ENCODE data around the gene PALLD. TPM values are rescaled to one million over a fixed set of nuclear protein-coding genes. Genes with fewer than 3 reads are reported as not detected.
A peak's percentile ranks its signal among the peaks of the same experiment; 100 is the strongest.

The PALLD gene
- total RNA-seq, 1 experiment from 2014 or later = 50.0 TPM

DNA sequence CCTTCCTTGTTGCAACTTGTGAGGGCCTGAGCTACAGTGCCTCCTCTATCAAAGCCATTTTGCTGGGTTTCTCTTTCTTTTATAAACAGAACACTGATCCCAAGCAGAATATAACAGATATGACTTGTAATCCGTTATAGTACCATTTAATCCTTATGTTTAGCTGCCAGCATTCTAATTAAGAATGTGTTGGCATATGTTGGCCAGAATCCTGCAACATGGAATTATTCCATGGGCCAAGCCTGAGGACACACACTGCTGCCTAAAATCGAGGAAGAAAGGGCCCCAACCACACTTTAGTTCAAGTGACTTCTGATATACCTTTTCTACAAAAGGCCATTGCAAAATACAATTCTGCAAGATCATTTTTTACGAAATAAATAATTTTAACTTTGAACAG, 28.0 kb downstream of the PALLD start:
- DNase-seq (ENCODE audit: low read depth) = no peak

DNA sequence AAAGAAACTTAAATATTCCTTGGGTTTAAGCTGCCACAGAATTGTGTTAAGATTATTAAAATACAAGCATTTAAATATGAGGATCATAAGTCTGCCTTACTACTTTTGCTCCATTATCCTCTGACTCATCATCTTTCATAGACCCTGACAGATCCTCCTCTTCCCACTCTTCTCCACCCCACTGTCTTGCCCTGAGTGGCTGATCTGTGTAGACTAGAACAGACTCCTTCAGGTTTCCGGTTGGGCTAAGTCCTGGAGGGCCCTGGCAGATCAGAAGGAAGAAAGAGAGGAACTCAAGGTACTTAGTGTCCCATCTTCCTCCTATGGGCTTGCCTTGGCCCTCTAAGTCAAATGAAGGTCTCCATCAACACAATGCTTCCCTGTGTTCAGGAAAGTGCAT, 30.7 kb downstream of the PALLD start:
- no peak for DNase-seq (ENCODE audit: low read depth)

DNA sequence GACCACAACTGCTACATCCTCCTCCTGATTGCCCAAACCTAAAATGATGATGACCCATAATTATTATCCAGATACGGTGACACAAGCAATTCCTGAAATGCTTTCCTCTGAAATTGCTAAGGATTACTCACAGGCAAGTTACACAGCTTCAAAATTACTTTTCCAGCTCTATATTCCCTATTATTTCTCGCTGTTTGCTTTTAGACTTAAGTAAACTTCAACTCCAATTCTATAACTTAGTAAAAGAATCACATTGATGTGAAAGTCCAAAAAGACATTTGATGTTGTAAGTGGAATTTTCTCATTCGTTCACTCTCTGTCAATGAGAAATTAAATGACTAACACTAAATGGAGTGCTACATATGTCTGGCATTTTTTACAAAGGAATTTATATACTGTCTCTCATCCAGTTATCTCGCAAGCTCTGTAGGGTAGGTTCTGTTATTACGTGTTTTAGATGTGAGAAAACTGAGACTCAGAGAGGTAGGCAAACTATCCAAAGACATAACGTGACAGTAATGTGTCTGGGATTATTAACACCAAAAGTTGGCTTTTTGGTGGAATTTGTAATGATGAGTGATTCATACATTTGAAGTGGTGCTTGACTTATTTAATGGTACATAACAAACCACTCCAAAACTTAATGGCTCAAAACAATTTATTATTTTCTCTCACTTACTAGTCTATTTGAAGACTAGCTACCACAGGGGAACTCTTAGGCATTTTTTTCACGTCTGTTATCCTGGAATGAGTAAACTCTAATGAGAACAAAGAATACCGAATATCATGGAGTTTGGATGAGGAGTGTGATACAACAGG, 31.5 kb downstream of the PALLD start:
- peak; percentile 15 for DNase-seq (ENCODE audit: low read depth)

DNA sequence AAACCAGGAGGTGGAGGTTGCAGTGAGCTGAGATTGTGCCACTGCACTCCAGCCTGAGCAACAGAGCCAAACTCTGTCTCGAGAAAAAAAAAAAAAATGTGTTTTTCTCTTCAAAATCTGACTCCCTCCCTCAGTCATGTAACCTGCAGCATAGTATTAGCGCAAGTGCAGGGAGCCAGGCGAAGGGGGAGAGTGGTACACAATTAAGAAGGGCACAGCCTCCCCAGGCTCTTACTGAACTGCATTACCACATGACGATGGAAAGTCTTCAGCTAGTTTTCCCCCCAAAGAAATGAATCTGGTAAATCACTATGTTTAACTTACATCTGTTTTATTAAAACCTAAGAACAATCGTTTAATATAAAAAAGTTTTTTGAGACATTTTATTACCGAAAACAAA, 32.4 kb downstream of the PALLD start:
- no peak for DNase-seq (ENCODE audit: low read depth)

DNA sequence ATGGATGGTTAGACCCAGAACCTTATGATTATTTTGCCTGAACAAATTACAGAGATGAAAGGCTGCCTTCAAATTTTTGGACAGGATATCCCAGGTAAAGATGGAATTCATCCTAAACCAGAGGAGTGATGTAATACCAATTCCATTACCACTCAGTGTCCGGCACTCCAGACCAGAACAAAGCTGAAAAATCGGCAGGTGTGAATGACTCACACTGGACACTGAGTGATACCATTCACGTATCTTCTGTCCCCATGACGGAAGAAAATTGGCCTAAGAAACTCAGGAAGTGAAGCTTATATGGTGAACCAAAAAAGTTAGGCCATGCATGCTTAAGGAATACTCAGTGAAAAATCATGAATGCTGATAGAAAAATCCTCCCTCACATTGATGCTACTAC, 34.5 kb downstream of the PALLD start:
- DNase-seq (ENCODE audit: low read depth) = no peak

DNA sequence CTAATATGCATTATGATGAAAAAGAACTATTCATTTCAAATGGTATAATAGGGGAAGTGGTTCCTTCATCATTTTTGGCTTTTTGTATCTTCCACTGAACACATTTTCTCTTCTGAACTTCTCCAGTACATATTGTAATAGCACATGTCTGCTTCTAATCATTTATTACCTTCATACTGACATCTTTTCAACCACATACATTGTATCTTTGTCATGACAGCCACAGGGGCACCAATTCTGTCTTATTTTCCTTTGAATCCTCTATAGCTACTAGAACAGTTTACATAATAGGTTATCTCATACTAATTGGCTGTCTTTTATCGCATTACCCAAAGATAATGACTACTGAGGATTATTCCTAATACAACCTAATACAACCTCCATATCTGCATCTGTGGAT, 37.7 kb downstream of the PALLD start:
- DNase-seq (ENCODE audit: low read depth) = no peak

DNA sequence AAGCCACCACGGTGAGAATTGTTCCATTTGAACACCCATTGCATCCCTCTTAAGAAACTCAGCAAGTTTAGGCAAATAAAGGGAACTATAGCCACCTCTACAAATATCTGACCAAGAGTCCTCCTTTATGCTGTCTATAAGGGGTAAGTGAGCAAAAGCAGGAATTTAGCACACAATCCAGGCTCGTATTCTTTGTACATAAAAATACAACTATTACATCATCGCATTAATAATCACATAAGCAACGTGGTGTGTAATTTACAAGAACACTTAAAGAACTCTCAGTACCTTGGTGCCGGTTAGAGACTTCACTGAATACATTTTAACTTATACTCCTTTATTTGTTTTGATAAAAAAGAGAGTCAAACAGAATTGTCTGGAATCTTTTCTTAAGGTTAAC, 38.8 kb downstream of the PALLD start:
- DNase-seq (ENCODE audit: low read depth) = no peak

DNA sequence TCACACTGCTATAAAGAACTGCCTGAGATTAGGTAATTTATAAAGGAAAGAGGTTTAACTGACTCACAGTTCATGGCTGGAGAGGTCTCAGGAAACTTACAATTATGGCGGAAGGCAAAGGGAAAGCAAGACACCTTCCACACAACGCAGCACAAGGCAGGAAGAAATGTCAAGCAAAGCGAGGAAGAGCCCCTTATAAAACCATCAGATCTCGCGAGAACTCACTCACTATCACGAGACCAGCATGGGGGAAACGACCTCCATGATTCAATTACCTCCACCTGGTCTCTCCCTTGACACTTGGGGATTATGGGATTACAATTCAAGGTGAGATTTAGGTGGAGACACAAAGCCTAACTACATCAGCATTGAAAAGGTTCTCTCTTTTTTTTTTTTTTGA, 39.6 kb downstream of the PALLD start:
- DNase-seq (ENCODE audit: low read depth) = no peak

DNA sequence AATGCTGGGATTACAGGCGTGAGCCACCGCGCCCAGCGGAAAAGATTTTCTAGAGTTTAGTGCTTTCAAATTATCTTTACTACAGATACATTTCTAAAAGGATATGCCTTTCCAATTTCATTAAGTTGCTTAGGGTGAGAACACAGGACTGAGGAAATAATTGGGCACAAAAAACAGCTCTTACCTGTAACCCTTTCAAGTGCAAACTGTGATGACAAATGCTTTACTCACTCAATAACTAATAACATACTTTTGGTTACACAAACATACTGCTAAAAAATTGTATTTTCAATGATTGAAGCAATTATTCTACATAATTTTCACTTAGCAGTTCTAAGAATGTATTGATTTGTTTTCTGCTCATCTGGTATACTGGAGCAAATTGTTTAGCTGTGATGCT, 40.2 kb downstream of the PALLD start:
- no peak for DNase-seq (ENCODE audit: low read depth)

DNA sequence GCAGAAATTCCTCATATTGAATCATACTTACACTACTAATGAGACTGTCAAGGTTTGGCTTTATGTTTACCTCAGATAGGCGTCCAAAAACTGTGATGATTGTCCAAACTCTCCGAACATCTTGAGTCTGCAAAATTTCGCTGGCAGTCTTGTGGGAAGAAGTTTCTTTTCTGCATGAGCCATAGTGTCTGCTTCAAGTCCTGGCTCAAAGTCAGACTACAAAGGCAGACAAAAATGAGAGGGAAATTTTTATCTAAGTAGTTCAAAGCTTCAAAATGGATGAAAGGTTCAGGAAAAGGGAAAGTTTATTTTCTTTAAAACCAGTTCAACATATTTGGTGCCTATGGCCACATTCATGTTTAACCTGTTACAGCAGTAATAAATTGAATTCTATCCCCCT, 40.7 kb downstream of the PALLD start:
- DNase-seq (ENCODE audit: low read depth) = no peak

DNA sequence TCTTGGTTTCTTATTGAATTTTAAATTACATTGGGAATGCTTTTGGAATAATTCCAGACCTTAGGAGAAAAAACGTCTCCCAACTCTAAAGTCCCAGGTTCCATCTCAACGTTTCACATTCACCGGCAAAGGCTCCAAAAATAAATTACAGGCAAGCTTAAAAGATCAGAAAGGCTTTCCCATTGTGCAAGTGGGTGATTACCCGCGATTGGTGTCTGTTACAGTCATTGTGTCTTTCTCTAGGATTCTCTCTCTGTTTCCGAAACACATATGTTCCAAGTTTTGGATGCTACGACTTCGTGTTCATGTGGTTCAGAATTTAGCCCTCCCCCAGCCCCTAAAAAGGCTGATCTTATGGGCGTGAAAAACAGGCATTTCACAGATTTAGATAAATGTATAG, 41.8 kb downstream of the PALLD start:
- no peak for DNase-seq (ENCODE audit: low read depth)

DNA sequence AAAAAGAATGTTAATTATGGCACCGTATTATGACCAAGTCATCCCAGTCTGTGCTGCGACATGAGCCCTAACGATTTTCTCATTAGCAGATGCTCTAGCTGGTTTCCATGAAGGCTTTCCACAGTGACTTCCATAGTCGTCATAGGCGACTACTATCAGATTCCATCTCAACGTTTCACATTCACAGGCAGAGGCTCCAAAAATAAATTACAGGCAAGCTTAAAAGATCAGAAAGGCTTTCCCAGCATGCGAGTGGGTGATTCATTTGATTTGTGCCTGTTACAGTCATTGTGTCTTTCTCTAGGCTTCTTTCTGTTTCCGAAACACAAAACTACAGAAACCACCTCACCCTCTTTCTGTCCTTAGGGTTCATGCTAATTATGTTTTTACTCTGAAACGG, 43.2 kb downstream of the PALLD start:
- peak; percentile 62 for DNase-seq (ENCODE audit: low read depth)

DNA sequence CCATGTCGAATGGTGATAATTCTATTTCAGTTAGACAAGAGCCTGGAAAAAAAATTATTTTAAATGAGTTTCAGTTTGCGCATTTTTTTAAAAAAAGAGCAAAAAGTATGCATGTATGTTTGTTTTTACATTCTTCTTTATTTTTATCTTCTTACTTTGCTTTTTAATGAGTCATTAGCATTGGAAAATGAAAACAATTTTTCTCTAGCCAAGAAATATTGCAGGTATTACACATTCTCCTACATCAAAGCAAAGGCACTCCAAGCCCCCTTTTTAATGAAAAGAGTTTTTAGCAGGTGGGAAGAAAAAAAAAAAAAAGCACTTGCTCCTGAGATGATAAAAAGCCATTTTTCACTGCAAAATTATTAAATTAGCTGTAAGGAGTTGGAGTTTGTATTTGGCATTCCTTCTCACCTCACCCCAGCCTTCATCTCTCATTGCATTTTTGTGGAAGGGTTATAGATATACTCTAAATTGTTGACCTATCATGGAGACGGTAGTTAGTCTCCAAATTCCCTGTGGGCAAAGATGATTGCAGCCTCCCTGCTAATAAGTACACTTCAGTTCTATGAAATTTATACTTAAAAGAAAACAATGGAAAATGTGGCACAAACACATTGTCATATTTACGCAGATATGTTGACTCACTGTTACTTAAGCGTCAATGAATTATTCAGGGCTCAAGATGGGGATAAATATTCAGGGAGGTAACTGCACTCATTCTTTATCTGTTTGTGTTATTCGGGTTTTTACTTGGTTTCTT, 43.8 kb downstream of the PALLD start:
- no peak for DNase-seq (ENCODE audit: low read depth)

DNA sequence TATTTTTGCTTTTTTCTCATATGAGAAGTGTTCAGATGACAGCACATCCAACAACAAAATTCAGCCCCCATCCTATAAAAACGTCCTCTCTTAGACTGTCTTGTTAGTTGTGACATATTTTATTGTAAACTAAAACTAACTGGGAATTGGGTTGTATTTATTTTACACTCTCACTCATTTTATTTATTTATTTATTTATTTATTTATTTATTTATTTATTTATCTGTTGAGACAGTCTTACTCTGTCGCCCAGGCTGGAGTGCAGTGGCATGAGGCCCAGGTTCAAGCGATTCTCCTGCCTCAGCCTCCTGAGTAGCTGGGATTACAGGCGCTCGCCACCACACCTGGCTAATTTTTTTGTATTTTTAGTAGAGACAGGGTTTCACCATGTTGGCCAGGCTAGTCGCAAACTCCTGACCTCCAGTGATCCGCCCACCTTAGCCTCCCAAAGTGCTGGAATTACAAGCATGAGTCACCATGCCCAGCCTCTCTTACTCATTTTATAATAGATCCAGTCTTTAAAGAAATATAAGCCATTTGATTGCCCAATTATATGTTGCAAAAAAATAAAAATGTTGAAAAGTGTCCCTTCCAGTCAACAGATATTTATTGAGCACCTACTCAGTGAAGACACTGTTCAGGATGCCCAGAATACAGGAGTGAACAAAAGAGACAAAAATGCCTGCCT, 44.6 kb downstream of the PALLD start:
- DNase-seq (ENCODE audit: low read depth) = peak; percentile 63

DNA sequence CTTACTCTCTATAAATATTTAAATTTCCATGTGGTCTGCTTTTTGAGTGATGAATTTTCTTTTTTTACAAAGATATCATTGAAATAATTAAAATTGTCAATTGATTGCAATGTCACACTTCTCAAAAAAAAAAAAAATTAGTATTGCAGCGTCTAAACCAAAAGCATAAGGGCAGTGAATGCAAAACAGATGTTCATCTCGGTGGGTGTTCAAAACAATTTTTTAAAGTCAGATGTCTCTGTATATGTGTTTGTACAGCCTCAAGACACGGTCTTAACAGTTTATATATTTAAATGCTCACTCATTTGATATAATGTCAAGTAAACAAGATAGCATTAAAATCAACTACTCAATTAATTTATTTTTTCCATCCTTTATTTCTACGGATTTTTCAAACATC, 52.3 kb downstream of the PALLD start:
- no peak for DNase-seq (ENCODE audit: low read depth)

DNA sequence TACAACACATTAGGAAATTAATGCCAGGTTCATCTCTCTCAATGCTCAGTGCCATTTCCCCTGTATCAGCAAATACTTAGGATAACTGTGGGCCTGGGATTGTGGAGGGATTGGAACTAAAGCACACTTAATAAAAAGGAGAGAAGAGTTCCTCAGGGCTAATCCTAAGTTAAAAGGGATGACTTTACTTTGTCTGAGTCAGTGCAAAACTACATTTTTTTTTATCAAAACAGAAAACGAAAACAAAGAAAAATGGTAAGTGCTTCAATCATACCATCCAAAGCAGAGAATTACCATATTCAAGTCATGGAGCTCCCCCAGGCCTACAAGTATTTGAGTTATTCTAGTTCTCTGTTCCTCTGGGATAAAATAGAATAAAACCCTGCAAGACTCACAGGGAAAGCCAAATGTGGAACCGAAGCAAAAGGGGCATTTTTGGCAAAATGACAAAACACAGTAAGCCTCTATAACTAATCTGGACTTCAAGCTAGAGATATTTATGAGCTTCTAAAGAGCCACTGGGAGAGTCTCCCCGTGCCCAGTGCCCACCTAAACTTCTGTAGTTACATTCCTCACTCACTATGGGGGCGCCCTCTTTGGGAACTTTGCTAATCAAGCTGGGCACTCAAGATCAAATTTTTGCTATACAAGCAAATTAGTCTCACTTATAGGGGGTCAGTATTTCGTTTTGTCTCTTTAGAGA, 53.4 kb downstream of the PALLD start:
- DNase-seq (ENCODE audit: low read depth) = no peak

DNA sequence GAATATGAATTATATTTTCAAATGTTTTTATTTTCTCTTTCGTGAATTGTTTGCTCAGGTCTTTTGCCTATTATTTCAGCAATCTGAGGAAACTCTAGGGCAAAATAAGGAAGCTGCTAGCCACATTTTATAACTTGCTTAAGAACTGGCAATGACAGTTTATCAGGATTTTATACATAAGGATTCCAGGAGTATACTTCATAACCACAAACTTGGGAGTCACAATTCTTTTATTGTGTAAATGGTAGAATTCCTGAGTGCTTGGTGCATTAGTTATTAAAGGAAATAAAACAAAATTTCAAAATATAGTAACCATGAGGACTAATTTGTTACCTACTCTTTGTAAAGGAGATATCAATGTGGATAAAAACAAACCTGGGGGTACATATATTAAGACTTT, 54.4 kb downstream of the PALLD start:
- DNase-seq (ENCODE audit: low read depth) = no peak

DNA sequence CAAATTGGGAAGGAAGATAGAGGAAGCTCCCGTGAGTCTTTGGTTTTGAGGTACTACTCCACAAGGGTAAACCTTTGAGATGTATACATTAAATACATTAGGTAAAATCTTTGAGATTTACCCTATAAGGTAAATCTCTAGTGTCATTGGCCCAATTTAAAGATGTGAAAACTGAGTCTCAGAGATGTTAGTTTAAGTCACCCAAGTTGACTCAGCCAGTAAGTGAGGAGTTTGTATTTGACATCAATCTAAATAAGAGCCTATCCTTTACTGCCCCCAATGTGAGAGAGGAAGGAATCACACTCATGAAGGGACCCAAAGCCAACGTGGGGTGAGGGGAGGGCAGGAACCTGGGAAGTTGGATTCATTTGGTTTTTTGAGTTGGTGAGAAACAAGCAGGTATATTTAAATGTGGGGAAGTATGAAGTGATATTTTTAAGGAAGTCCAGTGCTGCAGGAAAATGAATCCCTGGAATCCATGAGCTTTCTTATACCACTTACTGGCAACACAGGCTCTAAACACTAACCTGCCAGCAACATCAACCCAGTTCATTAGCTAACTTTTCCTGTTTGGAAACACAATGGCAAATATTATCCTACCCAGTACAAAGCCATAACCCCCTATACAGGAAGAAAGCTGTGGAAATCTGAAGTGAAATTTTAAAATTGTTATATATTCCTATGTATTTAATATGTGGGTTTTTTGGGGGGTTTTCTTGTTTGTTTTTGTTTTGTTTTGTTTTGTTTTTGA, 55.3 kb downstream of the PALLD start:
- DNase-seq (ENCODE audit: low read depth) = no peak

DNA sequence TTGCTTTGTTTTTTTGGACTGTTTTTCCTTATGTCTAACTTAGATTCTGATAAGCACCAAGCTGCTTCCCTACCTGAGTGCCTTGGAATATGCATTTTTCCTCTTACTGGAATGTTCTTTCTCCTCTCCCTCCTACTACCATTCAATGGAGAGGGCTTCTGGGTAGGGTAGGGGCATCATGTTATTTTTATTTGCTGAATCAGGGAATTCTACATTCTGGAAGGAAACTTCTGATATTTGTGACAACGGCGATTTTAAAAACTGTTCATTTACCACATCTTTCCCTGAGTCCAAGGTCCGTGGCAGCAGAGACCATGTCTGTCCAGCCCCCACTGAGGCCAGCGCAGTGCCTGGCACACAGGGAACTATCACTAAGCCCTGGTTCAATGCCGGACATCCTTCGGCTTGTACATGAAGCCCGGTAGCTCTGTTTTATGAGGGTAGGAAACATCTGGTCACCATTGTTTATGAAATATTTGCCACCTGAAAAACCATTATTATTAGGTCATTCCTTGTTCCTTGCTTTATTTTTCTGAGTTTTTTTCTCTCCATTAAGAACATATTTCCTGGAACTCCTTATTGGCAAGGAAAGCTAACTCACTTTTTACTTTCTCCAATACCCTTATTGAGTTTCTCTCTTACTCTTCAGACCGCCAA, 57.0 kb downstream of the PALLD start:
- no peak for DNase-seq (ENCODE audit: low read depth)

DNA sequence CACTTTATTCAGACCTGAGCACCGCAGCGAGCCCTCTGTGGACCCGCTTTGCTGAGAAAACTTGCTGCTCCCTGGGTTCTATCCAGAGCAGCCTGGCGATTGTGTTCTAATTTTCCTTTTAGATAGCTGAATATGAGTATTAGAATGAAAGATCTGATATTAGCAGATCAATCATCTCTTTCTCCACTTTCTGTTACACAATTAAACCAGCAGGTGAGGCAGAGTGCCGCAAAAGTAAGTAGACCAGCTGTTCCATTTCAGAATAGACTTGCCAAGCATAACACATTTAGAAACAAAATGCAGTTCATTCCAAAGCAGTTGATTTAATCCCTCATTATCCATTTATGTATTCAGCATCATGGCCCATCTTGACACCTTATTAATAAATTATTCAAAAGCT, 58.6 kb downstream of the PALLD start:
- no peak for DNase-seq (ENCODE audit: low read depth)

DNA sequence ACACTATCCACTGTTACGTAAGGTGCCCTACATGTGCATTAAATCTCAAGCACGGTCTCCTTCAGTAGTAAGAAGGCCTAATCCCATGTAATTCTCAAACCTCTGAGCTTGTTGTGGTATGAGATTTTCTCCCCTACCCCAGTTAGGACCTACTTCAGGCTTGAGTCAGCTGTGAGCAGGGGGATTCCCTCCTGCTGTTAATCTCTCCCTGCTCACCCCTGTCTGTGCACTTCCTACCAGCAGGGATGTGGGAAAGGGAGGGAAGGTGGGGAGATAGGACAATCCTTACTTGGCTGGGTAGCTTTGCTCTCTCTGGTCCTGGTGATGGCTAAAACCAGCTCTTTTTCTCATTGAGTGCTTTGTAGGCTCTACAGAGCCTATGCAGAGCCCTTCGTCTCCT, 60.8 kb downstream of the PALLD start:
- DNase-seq (ENCODE audit: low read depth) = no peak
